NCI-H2107 (cell line): Measurements from ENCODE around the gene RAP1A.
"Not testable (repeated sequence)": the region's sequence is repeated elsewhere in the genome, so short reads cannot be mapped to it uniquely, and the experiment has no call there.

Experiments
- DNase-seq: peaks from one replicate; lab custom pipeline; 2025; lab: John Stamatoyannopoulos, UW

Gene RAP1A

DNA sequence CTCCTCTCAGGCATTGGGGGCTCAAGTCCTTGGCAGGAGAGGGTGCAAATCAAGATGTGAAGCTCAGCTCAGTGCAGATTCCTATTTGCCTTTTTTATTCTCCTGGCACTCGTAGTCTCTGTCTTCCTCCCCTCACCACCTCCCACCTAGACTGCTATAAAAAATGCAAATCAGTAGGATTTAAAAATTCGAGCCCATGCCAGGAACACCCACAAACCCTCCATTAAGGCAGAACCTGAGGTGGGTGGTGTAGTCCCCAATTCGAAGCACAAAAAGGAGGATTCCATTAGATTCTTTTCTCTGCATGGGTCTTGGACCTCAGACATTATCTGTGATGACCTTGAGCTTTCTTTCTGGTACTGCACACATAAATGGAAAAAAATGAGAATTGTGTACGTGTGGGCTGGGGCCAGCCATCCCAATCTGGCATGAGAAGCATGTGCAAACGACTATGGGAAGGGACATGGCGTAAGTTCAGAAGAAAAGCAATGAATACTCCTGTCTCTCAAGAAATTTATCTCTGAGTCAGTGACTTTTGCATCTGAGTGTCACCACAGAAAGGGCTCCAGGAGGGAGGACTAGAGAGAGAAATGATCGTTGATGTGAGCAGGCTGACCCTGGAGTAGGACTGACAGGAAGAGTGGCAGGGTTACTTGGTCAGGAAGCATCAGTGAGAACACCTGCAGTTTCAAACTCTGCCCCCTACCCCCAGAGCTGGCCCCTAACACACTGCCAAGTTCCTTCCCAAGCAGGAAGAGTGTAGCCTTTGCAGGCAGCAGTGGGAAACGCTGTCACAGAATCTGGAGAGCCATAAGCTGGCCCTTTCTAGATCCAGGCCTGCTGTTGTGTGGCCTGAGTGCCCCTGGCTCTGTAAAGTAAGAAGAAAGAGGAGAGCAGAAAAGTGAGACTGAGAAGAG lies 117.9 kb downstream of the RAP1A start:
- DNase-seq, result no peak

DNA sequence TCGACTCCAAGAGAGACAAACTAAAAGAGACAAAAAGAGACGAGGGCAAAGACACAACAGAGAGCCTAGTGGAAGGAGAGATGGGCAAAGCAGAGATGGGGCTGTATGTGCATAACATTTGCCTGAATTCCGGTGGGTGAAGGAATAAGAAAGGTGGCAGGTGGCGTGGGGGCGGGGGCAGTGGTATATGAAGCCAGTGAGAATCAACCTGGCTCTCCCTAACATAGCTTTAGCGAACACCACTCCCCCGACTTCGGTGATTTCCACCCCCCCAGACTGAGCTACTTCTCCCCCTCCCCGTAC lies 118.5 kb downstream of the RAP1A start:
- no peak for DNase-seq

DNA sequence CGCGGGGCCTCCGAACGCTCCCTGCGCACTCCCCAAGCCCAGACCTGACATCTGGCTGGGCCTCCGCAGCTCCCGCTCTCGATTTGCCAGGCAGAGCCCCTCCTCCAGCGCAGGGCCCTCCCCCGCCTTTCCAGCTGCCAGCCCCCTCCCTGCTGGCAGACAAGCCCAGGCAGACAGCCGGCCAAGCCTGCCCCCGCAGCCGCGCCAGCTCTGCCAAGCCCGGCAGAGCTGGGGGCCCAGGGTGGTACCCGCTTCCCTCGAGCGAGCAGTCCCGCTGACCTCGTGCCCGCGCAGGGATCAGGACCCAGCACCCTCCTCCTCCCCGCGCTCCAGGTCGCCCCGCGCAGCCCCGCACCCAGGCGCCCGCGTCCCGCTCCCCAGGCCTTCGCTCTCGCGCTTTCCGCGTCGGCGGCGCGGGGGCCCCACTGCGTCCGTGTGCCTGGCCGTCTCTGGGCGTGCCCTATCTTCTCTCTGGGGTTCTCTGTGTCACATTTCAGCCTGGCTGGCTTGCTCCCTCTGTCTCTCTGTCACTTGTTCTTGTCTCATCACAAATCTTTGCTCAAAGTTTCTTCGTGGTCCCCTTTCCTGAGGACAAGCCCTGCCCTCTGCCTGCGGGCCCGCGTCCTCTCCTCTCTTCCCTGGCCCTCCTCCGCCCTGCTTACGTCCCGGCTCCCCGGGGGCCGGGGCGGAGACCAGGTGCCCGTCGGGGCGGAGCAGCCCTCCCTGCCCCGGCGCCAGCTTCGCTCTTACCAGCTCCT lies 119.0 kb downstream of the RAP1A start:
- no peak for DNase-seq

DNA sequence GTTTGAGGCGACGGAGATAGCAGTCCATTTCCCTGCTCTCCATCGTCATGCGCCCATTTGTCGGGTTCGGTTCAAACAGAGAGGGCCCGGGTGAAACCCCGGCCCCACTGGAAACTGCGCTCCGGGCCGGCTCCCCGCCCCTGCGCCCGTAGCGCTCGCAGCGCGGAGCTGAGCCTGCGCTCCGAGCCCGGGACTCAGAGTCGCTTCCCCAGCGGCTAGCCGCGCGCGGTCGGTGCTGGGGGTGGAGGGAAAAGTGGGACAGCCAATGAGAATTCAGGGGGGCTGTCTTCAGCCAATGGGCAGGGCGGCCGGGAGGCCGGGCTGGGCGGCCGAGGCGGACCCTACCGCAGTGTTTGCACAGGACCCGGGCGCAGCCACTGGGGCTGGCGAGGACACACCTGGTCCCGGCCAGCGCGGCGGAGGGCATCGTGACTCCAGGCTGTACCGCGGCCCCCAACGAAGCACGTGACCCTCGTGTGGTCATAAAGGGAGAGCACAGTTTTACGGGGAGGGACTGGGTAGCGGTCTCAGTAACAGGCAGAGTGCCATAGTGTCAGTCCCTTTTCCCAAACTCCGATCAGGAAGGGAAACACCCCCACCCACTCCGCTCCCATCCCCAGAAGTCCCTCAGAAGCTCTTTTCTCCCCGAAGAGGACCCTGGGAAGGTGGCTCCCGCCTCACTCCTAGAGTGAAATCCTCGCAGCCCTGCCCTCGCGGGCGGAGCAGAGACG lies 119.8 kb downstream of the RAP1A start, which contains the start of gene INKA2:
Gene INKA2 (minus strand): TSS at position 202 of the 731 bp plus-strand sequence. CDS start 153 bp downstream, at position 49.
- peak; percentile 55 for DNase-seq

DNA sequence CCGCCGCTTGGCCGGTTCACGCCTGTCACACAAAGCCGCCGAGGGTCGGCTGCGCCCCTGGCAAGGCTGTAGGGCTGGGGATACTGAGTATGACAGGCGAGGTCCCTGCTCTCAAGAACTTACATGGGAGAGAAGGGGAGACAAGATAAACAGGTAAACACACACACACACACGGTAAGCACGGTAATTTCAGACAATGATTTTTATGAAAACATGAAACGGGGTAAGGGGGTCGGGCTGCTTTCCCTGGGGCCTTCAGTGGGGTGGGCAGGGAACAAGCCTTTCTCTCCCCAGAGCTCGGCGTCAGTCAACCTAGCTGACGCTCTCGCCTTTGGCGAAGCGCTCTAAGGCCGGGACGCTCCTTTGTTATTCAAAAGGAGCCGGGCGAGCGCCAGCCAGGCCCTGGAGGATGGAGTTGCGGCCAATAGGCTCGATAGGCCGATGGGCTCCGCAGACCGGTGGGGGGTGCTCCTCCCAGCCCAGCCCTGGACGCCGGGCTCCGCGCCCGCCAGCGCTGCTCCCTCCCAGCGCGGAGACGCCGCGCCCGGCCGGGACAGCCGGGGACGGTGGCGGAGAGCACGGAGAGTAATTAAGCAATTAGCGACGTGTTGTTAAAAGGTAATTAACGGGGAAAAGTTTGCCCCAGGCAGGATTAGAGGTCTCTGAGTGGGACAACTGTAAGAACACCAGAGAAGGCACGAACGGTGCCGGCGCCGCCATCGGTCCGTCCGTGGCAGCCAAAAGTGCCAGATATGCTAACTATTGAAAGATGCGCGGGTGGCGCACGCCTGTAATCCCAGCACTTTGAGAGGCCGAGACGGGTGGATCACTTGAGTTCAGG lies 120.6 kb downstream of the RAP1A start:
- no peak for DNase-seq

DNA sequence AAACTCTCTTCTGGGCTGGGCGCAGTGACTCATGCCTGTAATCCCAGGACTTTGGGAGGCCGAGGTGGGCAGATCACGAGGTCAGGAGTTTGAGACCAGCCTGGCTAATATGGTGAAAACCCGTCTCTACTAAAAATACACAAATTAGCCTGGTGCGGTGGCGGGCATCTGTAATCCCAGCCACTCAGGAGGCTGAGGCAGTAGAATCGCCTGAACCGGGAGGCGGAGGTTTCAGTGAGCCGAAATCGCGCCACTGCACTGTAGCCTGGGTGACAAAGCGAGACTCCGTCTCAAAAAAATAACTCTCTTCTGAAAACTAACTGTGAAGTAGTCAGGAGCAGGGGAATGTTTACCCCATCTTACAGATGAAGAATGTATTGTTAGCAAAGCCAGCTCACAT lies 122.7 kb downstream of the RAP1A start:
- not testable (repeated sequence) for DNase-seq

- DNase-seq, result no peak
These were observed 123.5 kb downstream of the RAP1A start for GRCh38 chr1:111742938-111743549.

GRCh38 chr1:111743679-111744101 lies 124.1 kb downstream of the RAP1A start:
- no peak for DNase-seq

DNA sequence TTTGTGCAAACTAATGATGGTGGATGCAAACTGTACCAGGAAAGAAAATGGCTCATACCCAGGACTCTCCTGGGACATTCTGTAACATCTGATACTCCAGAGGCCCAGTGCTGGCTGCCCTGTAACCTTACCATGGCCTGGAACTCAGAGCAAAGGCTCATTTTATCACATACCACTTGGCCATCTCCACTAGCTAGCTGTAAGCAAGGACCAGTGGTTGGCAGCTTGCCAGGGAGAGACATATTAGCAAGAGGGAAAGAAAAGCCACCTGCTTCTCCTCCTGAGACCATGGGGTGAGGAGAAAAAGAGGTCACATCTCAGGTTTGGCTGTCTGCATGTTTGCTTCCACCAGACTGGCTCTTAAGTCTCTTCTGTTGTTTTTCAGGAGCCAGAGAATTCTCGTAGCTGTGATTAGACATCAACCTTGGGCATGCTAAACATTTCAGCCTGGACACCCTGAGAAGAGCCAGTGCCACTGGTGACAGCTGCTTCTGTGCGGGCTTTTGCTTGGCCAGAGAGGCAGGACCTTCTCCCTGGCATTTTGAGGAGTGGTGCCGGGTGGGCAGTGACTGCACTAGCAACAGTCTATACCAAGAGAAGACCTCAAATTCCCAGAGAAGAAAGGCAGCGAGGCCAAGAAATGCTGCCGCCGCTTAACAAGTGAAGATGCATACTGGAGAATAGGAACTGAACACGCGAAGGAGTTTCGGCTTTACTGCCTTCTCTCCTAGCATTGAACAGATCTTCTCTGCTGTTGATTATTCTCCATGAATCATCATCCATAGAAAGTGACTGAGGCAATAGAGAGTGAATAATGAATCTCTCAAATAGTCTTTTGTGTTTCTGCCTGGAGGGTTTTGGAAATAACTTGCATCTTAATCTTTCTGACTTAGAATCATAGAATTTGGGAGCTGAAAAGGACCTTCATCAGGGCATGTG lies 126.4 kb downstream of the RAP1A start:
- DNase-seq, result no peak

DNA sequence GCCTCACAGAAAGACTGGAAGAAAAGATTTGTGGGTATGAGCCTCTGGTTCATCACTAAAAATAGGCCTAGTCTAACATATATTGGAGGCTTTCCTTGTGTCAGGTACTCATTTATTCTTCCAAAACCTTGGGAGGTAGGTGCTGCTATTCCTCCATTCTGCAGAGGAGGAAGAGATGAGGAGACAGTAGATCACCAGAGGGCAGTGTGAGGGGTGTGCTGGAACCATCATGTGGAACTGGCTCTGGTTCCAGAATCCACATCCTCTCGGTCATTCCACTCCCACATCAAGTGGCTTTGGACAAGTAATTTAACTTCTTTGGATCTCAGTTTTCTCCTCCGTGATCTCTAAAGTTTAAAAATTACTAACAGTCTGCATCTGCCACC lies 127.0 kb downstream of the RAP1A start:
- DNase-seq, result no peak

- no peak for DNase-seq
These were observed 127.7 kb downstream of the RAP1A start for GRCh38 chr1:111747282-111747734.

- DNase-seq, result no peak
These were observed 128.4 kb downstream of the RAP1A start for GRCh38 chr1:111747947-111748346.

DNA sequence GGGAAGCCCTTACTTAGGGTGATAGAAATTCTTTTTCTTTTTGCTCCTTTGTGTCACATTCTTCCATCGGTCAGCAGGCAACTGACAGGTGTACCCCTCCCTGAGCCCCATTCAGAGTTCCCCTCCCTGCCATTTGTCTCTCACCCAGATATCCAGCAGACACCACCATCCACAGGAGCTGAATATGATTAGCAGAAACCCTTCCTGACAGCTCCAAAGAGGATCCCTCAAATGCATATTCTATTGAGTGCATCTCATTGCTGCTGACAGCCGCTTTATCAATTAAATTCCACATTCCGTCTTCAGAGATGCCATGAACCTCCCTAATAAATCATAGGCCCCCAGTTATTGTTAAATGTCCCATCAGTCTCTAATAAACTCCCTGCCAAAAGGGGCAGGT lies 130.0 kb downstream of the RAP1A start:
- DNase-seq, result no peak

DNA sequence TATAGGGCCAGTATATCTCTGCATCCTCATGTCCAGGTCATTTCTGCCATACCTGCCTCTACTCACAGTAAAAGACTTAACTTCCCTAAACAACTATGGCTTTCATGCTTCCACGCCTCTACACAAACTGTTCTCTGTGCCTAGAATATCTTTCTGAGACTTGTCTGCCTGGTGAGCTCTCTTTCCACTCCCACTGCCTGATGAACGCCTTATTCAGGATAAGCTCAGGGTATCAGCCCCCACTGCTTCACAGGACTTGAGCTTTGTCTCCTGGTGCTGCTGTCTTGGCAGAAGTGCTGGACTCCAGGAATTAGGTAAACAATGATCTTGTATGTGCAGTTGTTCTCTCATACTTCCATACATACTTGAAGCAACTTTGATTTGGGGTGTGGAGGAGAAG lies 131.3 kb downstream of the RAP1A start:
- no peak for DNase-seq

- no peak for DNase-seq
These were observed 132.5 kb downstream of the RAP1A start for GRCh38 chr1:111751906-111752575.

DNA sequence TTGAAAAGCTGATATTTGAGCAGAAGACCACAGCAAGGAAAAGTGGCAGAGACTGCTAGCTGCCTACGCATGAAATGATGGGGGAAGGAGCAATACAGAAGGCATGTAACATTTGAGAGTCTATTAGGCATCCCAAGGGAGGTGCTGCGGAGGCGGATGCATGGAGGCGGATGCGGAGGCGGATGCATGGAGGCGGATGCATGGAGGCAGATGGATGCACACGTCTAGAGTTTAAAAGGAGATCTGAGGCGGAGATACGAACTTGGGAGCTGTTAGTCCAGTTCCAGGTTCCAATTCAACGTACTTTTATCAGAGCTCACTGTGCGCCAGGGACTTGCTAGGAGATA lies 135.4 kb downstream of the RAP1A start:
- DNase-seq, result peak; percentile 64

DNA sequence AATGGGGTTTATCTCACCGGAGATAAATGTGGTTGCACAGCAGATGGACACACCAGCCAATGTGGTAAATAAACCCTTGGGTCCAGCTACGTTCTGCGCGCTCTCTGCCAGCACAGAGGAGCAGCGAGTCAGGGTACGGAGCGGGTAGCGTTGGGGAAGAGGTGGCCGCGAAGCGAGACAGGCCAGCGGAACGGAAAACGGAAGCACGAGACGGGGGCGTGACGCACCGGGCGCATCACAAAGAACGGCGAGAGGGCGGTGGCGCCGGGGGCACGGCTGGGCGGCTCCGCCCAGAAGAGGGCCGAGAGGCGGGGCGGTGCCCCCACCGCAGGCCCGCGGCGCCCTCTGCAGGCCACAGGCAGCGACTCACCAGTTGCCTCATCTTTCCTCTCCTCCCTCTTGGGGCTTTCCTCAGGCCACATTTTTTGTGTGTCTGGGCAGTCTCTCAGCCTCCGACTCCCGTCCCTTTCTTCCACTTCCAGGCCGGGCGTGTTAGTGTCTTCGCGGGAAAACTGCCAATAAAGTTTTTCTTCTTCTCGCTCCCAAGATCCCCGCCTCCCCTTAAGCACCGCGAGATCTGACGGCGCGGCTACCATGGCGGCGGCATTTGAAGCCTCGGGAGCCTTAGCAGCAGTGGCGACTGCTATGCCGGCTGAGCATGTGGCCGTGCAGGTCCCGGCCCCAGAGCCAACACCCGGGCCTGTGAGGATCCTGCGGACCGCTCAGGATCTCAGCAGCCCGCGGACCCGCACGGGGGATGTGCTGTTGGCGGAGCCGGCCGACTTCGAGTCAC lies 135.9 kb downstream of the RAP1A start, which contains the start of gene DDX20:
Gene DDX20 (plus strand): TSS at position 571 of the 793 bp plus-strand sequence. CDS start 24 bp downstream, at position 595.
- DNase-seq, result peak; percentile 94

DNA sequence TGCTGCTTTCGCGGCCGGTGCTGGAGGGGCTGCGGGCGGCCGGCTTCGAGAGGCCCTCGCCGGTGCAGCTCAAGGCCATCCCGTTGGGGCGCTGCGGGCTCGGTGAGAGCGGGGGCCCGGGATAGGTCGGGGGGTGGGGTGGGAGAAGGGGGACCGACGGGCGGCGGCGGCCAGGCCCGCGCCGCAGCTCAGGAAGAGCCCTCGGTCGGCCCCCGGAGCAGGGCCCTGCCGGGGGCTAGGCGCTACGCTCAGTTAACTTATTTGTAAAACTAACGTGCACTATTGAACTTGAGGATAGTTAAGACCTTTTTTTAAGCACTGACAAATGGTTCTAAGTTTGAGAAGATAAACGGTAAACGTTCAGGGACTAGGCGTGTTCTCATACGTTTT lies 136.5 kb downstream of the RAP1A start:
- DNase-seq, result no peak

DNA sequence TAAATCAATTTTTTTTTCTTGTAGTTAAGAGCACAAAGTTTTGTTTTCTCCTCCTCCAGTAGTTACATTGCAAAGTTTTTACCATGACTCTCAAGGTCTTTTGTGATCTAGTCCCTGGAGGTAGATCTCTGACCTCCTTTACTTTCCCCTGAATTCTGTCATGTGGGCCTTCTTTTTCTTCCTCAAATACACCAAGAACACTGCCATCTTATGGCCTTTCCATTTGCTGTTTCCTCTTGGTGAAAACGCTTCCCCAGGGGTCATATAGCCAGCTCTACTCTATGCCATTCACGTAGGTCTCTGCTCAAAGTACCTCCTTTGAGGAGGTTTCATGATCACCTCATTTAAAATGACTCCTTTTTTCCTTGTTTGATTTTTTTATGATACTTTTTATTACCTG lies 138.8 kb downstream of the RAP1A start:
- DNase-seq, result no peak
